ENCODE results near the gene EMSY.
"Not testable (repeated sequence)": the region's sequence is repeated elsewhere in the genome, so short reads cannot be mapped to it uniquely, and the experiment has no call there.

EMSY gene

DNA sequence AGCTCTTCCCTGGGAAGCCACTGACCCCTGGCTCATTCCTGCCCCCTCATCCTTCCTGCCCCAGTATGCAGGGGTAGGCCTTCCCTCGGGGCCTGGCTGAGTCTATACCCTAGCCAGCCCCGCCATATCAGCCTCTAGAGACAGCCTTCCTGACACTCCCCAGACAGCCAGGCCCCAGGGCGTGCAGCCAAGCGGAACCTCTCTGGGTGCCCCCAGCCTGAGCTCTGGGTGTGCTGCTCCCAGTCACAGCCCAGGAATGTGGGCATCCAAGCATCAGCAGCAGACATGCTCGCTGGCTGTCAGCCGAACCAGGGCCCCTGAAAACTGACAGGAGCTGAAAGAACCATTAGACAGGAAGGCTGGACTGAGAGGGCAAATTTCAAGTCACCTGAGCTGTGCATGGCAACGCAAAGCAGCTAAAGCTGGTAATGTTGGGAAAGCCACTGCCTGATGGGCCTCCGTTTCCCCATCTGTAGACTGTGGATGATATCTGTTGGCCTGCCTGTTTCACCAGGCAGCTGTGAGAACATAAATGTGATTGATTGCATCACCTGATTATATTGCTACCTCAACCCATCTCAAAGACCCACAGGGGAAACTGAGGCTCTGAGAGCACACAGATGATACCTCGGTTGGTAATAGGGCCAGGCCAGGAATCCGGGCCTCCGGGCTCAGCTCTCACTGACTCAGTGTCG, 132.6 kb downstream of the EMSY start:
- no peak for DNase-seq

DNA sequence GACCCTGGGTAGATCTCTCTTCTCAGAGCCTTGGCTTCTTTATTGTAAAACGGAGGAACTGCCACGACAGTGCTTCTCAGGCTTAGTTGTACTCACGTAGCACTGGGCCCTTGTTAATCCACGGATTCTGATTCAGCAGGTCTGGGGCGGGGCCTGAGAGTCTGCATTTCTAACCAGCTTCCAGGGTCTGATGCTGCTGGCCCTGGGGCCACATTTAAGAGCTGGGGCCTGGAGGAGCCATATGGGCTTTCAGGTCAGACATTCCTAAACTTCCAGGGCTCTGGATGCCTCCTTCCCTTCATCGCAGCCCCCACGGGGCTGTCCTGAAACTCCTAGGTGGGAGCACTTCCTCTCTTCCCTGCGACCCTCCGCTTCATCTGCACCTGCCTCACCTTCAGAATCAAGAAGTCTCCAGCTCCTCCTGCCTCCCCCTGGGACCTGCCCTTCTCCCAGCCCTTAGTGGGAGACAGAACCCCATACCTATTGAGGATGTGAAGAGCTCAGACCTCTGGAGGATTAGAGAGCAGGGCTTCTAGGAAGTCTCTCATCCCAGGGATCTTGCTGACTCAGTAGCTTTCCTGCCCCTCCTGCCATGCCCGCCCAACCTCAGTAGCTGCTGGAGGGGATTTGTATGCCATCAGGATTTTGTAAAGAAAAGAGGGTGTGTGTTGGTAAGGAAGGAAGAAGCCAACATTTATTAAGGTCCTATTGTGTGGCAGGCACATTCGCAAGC, 133.3 kb downstream of the EMSY start:
- DNase-seq = no peak

DNA sequence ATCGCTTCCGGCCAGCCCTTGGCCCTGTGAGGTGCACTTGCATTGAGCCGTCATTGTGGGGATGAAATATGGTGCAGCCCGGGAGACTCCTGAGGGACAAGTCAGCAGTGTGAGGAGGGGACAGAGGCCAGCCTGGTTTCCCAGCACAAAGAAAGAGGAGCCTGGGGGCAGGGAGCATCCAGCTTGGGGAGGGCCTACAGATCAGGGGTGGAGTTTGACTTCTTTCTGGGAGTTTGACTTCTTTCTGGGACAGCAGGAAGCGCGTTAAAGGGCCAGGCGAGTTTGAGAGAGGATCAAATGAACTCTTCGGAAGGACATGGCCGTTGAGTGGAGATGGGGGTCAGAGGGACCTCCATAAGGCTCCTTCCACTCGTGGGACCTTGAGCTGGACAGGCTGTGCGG, 133.8 kb downstream of the EMSY start:
- no peak for DNase-seq

DNA sequence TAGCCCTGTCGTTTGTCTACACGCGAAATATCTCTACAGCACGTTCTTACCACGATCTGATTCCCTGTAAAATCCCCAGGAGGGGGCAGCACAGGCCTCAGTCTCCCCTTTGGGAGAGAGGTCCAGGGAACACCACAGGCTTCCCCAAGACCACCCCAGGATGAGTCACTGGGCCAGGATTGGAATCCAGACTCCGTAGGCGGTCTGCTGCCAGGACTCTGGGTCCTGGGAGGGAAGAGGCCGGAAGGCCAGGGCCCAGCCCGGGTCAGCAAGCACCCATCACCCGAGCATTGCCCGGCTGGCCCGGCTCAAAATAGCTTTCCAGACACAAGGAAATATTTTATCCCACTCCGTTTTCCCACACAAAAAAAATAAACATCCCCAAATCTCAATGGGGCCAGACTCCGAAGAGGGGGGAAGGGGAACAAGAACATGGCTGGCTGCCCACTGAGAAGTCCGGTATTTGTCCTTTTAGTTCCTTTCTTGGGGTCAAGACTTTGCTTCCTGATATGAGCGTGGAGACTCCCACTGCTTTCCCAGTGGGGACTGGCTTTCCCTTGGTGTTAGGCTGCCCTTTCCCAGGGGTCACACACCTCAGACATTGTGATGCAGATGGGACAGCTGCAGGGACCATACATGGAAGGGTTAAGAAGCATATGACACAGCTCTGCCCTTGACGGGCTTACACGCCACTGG, 134.4 kb downstream of the EMSY start:
- DNase-seq = no peak

DNA sequence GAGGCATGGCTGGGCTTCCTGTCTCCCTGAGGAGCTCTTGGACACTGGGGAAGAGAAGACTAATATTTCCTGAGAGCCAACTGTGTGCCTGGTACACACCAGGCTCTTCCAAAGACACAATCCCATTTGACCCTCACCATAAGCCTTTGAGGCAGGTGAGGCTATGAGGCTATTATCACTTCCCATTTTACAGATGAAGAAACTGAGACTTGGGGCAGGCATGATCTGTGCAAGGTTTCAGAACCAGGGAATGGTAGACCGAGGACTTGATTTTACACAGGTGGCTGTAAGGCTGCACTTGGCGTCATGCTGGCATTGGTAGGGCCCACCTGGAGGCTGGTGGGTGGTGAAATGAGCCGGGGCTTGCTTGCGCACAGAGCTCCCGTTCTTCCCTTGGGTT, 134.9 kb downstream of the EMSY start:
- DNase-seq = no peak

DNA sequence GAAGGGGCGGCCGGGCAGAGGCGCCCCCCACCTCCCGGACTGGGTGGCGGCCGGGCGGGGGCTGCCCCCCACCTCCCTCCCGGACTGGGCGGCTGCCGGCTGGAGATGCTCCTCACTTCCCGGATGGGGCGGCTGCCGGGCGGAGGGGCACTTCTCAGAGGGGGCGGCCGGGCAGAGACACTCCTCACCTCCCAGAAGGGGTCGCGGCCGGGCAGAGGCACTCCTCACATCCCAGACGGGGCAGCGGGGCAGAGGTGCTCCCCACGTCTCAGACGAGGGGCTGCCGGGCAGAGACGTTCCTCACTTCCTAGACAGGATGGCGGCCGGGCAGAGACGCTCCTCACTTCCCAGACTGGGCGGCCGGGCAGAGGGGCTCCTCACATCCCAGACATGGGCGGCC, 137.7 kb downstream of the EMSY start:
- DNase-seq = not testable (repeated sequence)

DNA sequence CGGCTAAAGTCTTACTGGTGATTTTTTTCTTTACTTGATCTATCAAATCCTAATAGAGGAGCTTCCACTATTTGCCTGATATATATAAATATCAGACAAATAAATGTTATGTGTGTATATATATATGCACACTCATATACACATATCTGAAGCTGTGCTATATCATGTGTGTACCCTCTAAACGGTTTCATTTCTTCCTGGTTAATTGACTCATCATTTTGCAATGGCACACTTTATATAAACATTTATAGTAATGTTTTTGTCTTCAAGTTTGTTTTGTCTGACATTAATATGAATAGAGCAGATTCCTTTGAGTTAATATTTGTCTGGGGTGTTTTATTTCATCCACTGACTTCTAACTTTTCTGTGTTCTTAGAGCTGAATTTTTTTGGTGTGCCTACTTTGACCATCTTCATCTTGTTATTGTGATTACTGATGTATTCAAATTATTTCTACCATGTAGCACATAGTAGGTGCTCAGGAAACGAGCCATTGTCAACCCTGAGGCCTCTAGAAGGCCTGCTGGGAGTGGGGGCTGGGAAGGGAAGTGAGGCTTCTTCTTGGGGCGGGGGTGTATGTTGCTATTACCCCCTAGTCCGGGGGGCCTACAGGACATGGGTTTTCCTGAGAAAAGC, 143.1 kb downstream of the EMSY start:
- no peak for DNase-seq

DNA sequence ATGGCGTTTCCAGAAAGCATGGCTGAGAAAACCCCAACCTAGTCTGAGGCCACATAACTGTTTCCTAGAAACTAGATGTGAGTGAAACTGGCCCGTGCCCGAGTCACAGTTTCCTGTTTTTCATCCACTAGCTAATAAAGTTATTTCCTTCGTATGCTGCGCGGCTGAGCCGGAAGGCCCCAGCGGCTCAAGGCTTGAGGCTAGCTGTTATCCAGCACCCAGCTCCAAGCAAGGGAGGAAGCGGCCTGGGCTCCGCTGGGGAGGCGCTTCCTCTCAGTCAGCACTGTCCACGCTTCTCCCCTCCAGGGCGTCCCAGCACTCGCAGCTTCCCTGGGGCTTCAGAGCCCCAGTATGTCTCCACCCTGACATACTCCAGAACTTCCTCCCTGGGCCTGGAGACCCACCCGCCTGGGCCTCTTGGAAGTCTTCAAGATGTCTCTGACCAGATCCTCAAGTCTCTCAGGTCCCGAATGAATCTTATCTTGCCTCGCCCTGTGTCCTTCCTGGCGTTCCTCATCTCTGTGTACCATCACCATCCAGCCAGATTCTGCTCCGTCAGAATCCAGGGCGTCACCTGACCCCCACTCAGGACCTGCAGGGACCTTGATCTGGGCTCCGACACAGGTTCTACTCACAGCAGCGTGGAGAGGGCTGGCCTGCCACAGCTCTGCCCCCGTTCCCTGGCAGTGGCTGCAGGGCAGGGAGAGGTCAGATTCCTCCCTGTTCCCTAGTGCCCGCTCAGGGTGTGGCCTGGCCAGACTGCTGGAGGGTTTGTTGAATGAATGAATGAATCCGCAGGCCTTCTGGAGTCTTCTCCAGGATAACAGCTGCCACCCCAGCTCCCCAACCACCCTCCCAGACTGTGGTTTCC, 143.9 kb downstream of the EMSY start:
- peak; percentile 39 to 42 for DNase-seq

DNA sequence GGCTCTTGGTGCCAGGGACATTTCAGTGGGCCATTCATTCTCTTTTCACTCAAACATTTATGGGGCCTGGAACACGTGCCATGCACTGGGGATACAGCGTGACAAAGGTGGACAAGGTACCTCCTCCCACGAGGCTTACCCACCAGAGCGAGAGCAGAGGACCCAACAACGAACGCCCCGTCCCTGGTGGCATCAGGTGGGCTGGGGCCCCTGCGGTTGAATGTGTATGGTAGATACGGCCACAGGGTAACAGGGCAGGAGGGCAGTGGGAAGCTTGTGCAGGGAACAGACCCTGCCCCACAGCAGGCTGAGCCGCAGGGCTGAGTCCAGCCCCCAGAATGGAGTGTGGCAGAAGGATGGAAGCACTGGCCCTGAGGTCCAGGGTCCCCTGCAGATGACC, 144.7 kb downstream of the EMSY start:
- DNase-seq = no peak

DNA sequence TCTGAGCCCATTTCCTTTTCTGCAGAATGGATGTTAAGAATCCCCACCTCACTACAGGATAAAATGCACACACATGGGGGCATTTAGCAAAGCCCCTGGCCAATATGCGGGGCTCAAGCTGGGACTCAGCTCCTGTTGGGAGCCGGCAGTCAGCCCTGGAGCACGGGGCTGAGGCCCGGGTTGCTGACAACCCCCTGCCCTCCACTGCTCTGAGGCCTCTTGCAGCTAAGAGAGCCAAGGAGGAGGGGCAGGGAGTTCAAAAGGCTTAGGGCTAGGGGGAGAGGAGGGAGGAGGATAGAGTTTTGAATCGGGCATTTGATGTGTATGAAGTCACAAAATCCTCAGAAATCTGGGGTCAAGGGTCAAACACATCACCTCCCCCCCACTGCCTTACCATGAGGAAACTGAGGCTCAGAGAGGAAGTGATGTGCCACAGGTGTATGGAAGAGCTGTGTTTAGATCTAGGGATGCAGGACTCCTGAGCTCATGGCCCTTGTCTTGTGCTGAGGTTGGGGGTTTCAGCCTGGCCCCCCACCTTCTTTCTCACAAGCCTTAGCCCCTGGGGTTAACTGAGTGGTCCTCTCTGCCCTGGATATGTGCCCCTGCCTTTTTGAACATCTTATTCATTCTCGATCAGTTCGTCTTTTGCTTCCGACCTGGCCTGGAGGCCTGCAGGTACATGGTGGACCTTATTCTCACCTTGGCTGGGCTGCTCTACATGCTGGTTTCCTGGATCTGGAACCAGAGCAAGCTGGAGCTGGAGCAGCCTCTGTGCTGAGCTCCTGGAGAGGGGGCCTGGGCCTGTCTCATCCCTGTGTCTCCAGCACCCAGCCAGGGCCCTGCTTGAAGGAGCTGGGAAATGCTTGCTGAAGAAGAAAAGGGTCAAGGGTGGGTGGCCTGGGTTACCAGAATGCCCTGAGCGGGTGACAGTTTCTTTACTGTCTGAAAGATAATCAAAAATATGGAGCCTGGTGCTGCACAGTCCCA, 145.4 kb downstream of the EMSY start:
- no peak for DNase-seq

DNA sequence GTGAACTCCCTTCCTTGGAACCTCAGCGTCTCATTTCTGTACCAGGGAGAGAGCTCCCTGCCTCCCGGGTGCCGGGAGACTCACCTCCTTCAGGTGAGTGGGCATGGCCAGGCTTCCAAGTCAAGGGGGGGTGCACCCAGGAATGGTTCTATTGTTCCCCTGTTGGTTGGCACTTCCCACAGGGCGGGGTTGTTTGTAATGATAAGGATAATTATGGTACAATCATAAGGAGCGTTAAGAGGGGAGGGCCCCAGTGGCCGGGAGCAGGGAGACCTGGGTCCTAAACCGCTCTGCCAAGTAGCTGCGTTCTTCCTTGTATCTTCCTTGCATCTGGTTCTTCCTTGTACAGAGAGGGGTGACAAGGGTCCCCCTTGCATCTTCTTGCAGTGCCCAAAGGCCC, 146.6 kb downstream of the EMSY start:
- DNase-seq = no peak

DNA sequence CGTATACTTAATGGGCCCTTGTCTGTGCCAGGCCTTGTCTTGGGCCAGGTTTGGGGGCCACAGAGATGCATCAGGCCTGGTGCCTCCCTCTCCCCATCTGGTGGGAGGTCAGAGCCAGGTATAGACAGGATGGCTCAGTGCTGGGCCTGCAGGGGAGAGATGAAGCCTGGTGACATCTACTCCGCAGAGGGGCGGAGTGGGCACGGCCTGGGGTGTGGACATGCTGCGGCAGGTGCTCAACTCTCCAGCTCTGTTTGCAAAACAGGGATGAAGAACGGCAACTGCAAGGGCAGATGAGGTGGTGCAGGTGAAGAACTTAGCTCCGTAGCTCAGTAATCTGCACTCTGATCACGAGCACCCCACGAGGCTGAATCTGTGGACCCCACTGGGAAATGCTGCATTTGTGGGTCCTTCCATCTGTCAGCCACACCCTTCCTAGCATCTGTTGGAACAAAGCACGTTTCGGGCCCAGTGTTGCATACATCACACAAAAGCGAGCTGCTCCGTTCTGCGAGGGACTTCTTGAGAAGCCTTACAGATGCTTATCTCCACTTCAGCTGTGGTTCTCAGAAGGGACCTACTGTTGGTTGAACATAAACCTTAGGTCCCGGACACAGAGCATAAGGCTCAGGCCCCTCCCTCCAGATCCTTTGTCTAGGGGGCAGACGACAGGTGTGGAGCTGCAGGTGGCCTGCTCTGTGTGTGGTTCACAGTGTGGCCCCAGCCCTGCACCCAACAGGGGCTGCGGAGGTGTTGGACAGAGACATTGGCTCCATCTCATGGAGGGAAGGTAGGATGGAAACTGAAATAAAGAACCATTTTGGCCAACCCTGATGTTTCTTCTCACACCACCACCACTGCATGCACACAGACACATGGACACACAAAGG, 147.5 kb downstream of the EMSY start:
- DNase-seq = no peak

DNA sequence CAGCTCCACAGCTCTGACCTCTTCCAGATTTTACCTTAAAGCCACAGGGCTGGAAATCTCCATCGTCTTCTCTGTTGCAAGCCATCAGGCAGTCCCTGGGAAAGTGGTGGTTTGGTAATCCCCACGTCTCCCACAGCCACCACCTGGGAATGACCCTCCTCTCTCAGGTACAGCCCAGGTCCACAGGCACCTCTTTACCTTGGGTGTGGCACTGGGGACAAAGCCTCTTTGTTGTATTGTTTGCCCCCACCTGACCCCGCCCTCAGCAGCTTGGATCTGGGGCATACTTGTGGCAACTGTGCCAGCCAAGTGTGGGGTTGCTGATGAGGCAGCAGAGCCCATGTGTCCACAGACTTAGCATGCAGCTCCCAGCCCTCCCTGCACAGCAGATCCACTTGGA, 148.1 kb downstream of the EMSY start:
- no peak for DNase-seq

DNA sequence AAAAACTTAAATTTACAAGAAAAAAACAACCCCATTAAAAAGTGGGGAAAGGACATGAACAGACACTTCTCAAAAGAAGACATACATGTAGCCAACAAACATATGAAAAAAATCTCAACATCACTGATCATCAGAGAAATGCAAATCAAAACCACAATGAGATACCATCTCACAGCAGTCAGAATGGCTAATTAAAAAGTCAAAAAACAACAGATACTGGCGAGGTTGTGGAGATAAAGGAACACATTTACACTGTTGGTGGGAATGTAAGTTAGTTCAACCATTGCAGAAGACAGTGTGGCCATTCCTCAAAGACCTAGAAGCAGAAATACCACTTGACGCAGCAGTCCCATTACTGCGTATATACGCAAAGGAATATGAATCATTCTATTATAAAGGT, 150.3 kb downstream of the EMSY start:
- not testable (repeated sequence) for DNase-seq

DNA sequence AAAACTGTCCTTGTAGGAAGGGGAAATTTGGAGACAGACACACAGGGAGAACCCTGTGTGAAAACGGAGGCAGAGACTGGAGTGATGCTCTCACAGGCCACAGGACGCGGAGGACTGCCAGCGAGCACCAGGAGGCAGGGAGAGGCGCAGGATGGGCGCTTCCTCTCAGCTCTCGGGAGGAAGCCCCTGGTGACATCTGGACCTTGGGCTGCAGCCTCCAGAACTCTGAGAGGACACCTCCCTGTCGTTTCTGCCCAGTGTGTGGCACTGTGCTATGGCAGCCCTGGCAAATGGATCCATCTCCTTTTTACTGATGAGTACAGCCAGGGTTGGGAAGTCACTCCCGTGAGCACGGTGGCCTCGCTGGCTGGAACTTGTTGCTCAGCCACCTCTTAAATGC, 151.8 kb downstream of the EMSY start:
- DNase-seq = no peak

DNA sequence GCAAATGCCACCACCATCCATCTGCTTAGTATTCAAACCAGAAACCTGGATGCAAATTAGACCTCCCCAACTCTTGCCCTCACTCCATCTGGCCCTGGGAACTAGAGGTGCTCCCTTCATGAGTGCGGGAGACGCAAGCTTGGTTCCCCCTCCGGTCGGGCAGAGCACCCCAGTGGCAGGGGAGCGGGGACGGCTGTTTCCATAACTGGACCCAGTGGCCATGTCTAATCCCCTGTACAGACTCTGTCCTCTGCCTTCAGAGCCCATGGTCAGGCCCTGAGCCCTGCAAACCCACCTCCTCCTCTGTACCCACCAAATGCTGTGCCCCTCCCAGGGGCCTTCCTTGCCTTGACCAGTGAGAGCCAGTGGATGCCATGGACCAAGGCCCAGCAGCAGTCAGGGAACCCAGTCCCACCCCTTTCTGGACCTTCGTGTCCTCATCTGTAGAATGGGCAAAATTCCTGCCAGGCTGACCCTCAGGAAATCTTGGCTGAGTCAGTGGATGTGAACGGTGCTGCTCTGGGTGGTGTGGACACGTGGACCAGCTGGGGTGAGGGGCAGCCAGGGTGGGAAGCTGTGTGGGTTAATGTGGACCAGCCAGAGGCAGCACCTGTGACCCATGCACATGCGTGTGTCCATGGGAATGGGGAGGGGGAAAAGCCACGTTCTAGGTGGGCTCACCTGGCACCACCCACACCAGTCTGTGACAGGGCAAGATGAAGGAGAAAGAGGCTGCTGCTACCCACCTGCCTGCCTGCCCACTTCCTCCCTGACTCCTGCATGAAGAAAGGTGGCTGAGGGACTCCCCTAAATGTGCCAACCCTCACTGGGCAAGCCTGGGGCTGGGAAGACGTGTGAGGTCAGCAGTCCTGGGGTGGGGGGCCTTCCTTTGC, 153.0 kb downstream of the EMSY start:
- no peak for DNase-seq

DNA sequence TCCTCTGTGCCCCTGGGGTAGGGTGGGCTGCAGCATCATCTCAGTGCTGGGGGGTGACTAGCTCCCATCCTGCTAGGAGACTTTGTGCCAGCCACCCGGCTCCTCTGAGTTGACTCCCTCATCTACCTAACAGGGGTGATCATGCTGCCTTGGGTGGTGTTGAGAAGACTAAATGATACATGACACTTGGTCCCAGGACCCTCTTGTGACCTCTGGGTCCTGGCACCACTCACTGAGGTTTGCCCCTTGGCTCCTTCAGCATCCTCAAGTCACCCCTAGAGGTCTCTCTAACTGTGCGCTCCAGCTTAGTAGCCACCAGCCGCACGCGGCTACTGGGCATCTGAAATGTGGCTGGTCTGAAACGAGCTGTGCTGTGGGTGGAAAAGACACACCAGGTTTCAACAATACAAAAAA, 153.6 kb downstream of the EMSY start:
- DNase-seq = no peak

DNA sequence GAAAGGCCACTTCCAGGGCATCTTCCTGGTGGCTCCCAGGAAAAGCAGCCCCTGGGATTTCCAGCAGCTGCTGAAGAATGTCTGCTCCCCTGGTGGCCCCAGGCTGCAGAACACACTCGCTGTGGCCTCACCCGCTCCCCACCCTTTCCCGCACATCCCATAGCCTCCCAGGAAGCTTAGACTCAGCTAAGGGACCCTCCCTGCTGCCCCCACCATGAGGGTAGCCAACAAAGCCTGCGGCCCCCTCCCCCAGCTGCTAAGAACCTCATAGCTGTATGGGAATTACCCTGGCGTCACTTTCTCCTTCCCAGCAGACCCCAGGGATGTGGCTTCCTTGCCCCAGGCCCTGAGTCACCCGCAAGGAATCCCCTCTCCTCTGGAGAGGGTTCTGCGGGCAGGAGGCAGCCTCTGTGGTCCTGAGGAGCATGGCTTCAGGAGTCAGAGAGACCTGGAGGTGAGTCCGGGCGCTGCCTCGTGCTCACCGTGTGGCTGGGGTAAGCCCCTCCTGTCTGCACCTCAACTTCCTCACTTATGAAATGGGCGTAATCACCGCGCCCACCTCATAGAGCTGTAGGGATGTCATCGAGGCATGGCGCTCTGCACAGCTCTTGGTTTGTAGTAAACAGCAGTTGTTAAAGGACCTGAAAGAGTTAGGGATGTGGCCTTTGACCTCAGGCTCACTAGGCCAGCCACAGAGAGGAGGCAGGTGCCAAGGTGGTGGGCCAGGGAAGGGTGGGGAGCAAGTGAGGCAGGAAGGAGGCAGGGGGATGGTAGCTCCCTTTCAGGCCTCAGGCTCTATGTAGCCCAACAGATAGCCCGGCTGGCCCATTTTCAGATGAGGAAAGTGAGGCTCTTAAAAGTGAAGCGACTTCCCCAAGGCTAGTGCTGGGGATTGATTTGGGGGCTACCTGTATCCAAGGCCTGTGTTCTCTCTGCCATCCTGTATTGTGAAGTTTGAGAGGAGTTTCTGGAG, 154.5 kb downstream of the EMSY start:
- no peak for DNase-seq
